Neuronal stem cell (in vitro differentiated cells): ENCODE measurements around the gene RIPOR2.
A peak's percentile ranks its signal among the peaks of the same experiment; 100 is the strongest.

Source experiments
- DNase-seq: peaks from one replicate; pipeline ENCODE4 v3.0.0-alpha.2; 2013; ENCODE audit warnings: low spot score
- H2AFZ ChIP-seq: one replicate; pipeline ENCODE4 v1.6.1; 2013; ENCODE audit warnings: mild to moderate bottlenecking, low read length, inconsistent platforms
- H2AK5ac ChIP-seq: 2 replicates; pipeline ENCODE4 v1.6.1; 2013; ENCODE audit warnings: low read depth, mild to moderate bottlenecking, inconsistent platforms, low read length, moderate library complexity, mixed read lengths
- H2BK120ac ChIP-seq: 2 replicates; pipeline ENCODE4 v1.6.1; 2013; ENCODE audit warnings: low read depth, mild to moderate bottlenecking, inconsistent platforms, low read length, moderate library complexity, mixed read lengths
- H2BK12ac ChIP-seq: one replicate; pipeline ENCODE4 v1.6.1; 2013; ENCODE audit warnings: low read length, inconsistent platforms
- H2BK15ac ChIP-seq: 2 replicates; pipeline ENCODE4 v1.6.1; 2013; ENCODE audit warnings: mild to moderate bottlenecking, low read length, inconsistent platforms, mixed read lengths
- H2BK5ac ChIP-seq: one replicate; pipeline ENCODE4 v1.6.1; 2013; ENCODE audit warnings: inconsistent platforms, mild to moderate bottlenecking, low read length, moderate library complexity
- H3K14ac ChIP-seq: one replicate; pipeline ENCODE4 v1.6.1; 2013; ENCODE audit warnings: low read length, inconsistent platforms
- H3K18ac ChIP-seq: 2 replicates; pipeline ENCODE4 v1.6.1; 2013; ENCODE audit warnings: low read length, inconsistent platforms
- H3K23ac ChIP-seq: 2 replicates; pipeline ENCODE4 v1.6.1; 2013; ENCODE audit warnings: low read depth, mild to moderate bottlenecking, mixed read lengths, low read length, inconsistent platforms; ENCODE audit not compliant: poor library complexity
- H3K27ac ChIP-seq: replicated peaks from 3 replicates; pipeline ENCODE4 v1.5.1; 2013; ENCODE audit warnings: low read length, inconsistent platforms
- H3K27me3 ChIP-seq, 3 experiments: 2 replicates each; pipeline ENCODE4 v1.6.1; 2013; ENCODE audit warnings: low read length in 3 of 3, mild to moderate bottlenecking in 2 of 3, inconsistent platforms in 1 of 3, low read depth in 1 of 3, mixed read lengths in 1 of 3, moderate library complexity in 1 of 3; ENCODE audit not compliant: control insufficient read depth in 3 of 3, insufficient read depth in 3 of 3
- H3K36me3 ChIP-seq, 2 donors: replicated peaks in 1 of 2; 2 replicates each; pipeline ENCODE4 v1.6.1; 2013; ENCODE audit warnings: low read length in 2 of 2; ENCODE audit not compliant: control insufficient read depth in 2 of 2, insufficient read depth in 2 of 2
- H3K4ac ChIP-seq: 2 replicates; pipeline ENCODE4 v1.6.1; 2013; ENCODE audit warnings: inconsistent platforms, mild to moderate bottlenecking, low read length, moderate library complexity
- H3K4me1 ChIP-seq, 2 donors: 1 replicate in 1 of 2; 2 replicates in 1 of 2; pipeline ENCODE4 v1.6.1; 2013; ENCODE audit warnings: low read length in 2 of 2, low read depth in 1 of 2; ENCODE audit not compliant: control insufficient read depth in 2 of 2, insufficient read depth in 1 of 2
- H3K4me2 ChIP-seq: one replicate; pipeline ENCODE4 v1.6.1; 2013; ENCODE audit warnings: mild to moderate bottlenecking, low read length, inconsistent platforms; ENCODE audit not compliant: insufficient read depth, poor library complexity, severe bottlenecking
- H3K4me3 ChIP-seq, 2 donors: 2 replicates each; pipeline ENCODE4 v1.5.1; 2013; ENCODE audit warnings: low read length in 2 of 2, mild to moderate bottlenecking in 2 of 2, inconsistent platforms in 1 of 2, moderate library complexity in 1 of 2
- H3K79me1 ChIP-seq: one replicate; pipeline ENCODE4 v1.6.1; 2013; ENCODE audit warnings: low read depth, mild to moderate bottlenecking, inconsistent platforms, low read length, moderate library complexity
- H3K9ac ChIP-seq: one replicate; pipeline ENCODE4 v1.6.1; 2013; ENCODE audit warnings: mild to moderate bottlenecking, low read depth, low read length, inconsistent platforms; ENCODE audit not compliant: poor library complexity
- H3K9me3 ChIP-seq, 2 donors: replicated peaks in 1 of 2; 2 replicates each; pipeline versions ENCODE3 to v1.6.1; 2013; ENCODE audit warnings: low read length in 2 of 2, mild to moderate bottlenecking in 2 of 2, inconsistent platforms in 1 of 2, low read depth in 1 of 2, mixed read lengths in 1 of 2, moderate library complexity in 1 of 2; ENCODE audit not compliant: control insufficient read depth in 2 of 2, insufficient read depth in 1 of 2
- H4K8ac ChIP-seq: one replicate; pipeline ENCODE4 v1.6.1; 2013; ENCODE audit warnings: low read depth, mild to moderate bottlenecking, inconsistent platforms, low read length, moderate library complexity
- H4K91ac ChIP-seq: one replicate; pipeline ENCODE4 v1.6.1; 2013; ENCODE audit warnings: low read length, low read depth, mild to moderate bottlenecking, inconsistent platforms; ENCODE audit not compliant: poor library complexity
- WGBS, 2 donors: extraction: QIAGEN DNeasy Blood & Tissue Kit; methylation state at CpG; one replicate each; pipeline ENCODE4 v1.1.7; 2013; ENCODE audit warnings: missing lambda C conversion rate in 2 of 2, mixed read lengths in 1 of 2; ENCODE audit not compliant: insufficient read length in 2 of 2, insufficient replicate concordance in 1 of 2; ENCODE audit errors: extremely low coverage in 2 of 2; 5-methylcytosine and 5-hydroxymethylcytosine counted together

Gene RIPOR2

GRCh38 chr6:24760210-24760609 lies 175.6 kb downstream of the RIPOR2 start:
- no peak overlapping the region for H3K4me3 ChIP-seq
- no peak overlapping the region for H3K4me2 ChIP-seq
- no peaks in the 10 kb centered on the region for H3K79me1 ChIP-seq
- no peak overlapping the region for H2BK5ac ChIP-seq
- no CpG with 5 or more reads among the region's 5 CpGs for WGBS, 2 donors
- no peak overlapping the region for H3K18ac ChIP-seq
- H2BK15ac ChIP-seq = no peak overlapping the region
- no peaks in the 10 kb centered on the region for H3K27me3 ChIP-seq
- H2AK5ac ChIP-seq = no peak overlapping the region
- no peaks in the 10 kb centered on the region for H3K9me3 ChIP-seq
- no peak overlapping the region for H3K14ac ChIP-seq
- H3K36me3 ChIP-seq = no peaks in the 10 kb centered on the region
- no peak overlapping the region for H2BK120ac ChIP-seq
- H3K9ac ChIP-seq = no peak overlapping the region
- no peak overlapping the region for H3K27ac ChIP-seq
- H4K8ac ChIP-seq = no peak overlapping the region
- no peak for DNase-seq
- no peak overlapping the region for H3K23ac ChIP-seq
- H2AFZ ChIP-seq = no peak overlapping the region
- no peak overlapping the region for H2BK12ac ChIP-seq
- H3K4me1 ChIP-seq = peaks cover 0 to 5% of the 10 kb centered on the region in 2 donors
- H3K4ac ChIP-seq = no peak overlapping the region
- H4K91ac ChIP-seq = no peak overlapping the region

GRCh38 chr6:24759718-24760117 lies 176.0 kb downstream of the RIPOR2 start:
- Histone ChIP-seq H3K4me3 (no peak overlapping the region), H2BK5ac (no peak overlapping the region), H3K14ac (no peak overlapping the region), H3K9ac (no peak overlapping the region), H3K18ac (no peak overlapping the region), H3K23ac (no peak overlapping the region), H2AFZ (no peak overlapping the region), H3K79me1 (no peaks in the 10 kb centered on the region), H4K91ac (no peak overlapping the region), H3K27me3 (no peaks in the 10 kb centered on the region), H3K27ac (no peak overlapping the region), H2BK12ac (no peak overlapping the region), H3K4ac (no peak overlapping the region), H3K4me2 (no peak overlapping the region), H2AK5ac (no peak overlapping the region), H2BK15ac (no peak overlapping the region), H3K36me3 (no peaks in the 10 kb centered on the region), H3K4me1 (peaks cover 0 to 5% of the 10 kb centered on the region in 2 donors), H2BK120ac (no peak overlapping the region), H3K9me3 (no peaks in the 10 kb centered on the region), H4K8ac (no peak overlapping the region)
- no peak for DNase-seq
- WGBS, 2 donors = no CpG with 5 or more reads among the region's 3 CpGs

- no peaks in the 10 kb centered on the region for H3K36me3 ChIP-seq
- no peak overlapping the region for H2BK120ac ChIP-seq
- no peak overlapping the region for H3K14ac ChIP-seq
- peaks cover 0 to 5% of the 10 kb centered on the region in 2 donors for H3K4me1 ChIP-seq
- H2BK12ac ChIP-seq = no peak overlapping the region
- no peak overlapping the region for H3K4ac ChIP-seq
- H2AFZ ChIP-seq = peak overlapping the region; percentile 58
- DNase-seq = no peak
- WGBS, 2 donors = no CpG with 5 or more reads among the region's 6 CpGs
- no peak overlapping the region for H2BK15ac ChIP-seq
- no peak overlapping the region for H4K91ac ChIP-seq
- no peak overlapping the region for H3K18ac ChIP-seq
- no peak overlapping the region for H3K4me3 ChIP-seq
- no peak overlapping the region for H2AK5ac ChIP-seq
- H4K8ac ChIP-seq = no peak overlapping the region
- H2BK5ac ChIP-seq = no peak overlapping the region
- H3K9ac ChIP-seq = no peak overlapping the region
- no peak overlapping the region for H3K23ac ChIP-seq
- H3K79me1 ChIP-seq = no peaks in the 10 kb centered on the region
- H3K4me2 ChIP-seq = no peak overlapping the region
- no peak overlapping the region for H3K27ac ChIP-seq
- H3K27me3 ChIP-seq = no peaks in the 10 kb centered on the region
- no peaks in the 10 kb centered on the region for H3K9me3 ChIP-seq
Measured at GRCh38 chr6:24757611-24758010, 178.1 kb downstream of the RIPOR2 start.

GRCh38 chr6:24755279-24755678 lies 180.5 kb downstream of the RIPOR2 start:
- Histone ChIP-seq H3K4me2 (no peak overlapping the region), H3K36me3 (no peaks in the 10 kb centered on the region), H3K14ac (no peak overlapping the region), H2AK5ac (no peak overlapping the region), H3K23ac (no peak overlapping the region), H3K4me3 (no peak overlapping the region), H3K4me1 (peaks cover 0 to 2% of the 10 kb centered on the region in 2 donors), H3K9me3 (no peaks in the 10 kb centered on the region), H2BK120ac (no peak overlapping the region), H3K4ac (no peak overlapping the region), H3K18ac (no peak overlapping the region), H2BK15ac (no peak overlapping the region), H3K9ac (no peak overlapping the region), H2BK12ac (no peak overlapping the region), H2AFZ (no peak overlapping the region), H4K8ac (no peak overlapping the region), H3K27ac (no peak overlapping the region), H3K27me3 (peaks cover 0 to 3% (median 0%) of the 10 kb centered on the region in 3 experiments), H3K79me1 (no peaks in the 10 kb centered on the region), H2BK5ac (no peak overlapping the region), H4K91ac (no peak overlapping the region)
- no peak for DNase-seq
